Activated CD8-positive, alpha-beta T cell treated with anti-CD3 and anti-CD28 coated beads, Interleukin-2, amount 10 ng/mL, durations not matched to agents 7 days and 5 days (primary cell): ENCODE measurements around the gene TBC1D22A. TPM values are rescaled to one million over a fixed set of nuclear protein-coding genes. Genes with fewer than 3 reads are reported as not detected.

ENCODE experiments used
- ATAC-seq: fragments of 150-1000 bp; cut with Tn5 transposase; one replicate; pipeline ENCODE4 v1.10.0; 2021; ENCODE audit warnings: moderate library complexity
- CTCF ChIA-PET: fragments of 350-600 bp; sonication (Branson Sonifier 250); formaldehyde crosslinking; loops from one replicate; lab custom pipeline; 2021; ENCODE audit warnings: antibody characterized with exemption; lab: Charles Lee
- POLR2A ChIA-PET: fragments of 350-600 bp; sonication (Branson Sonifier 250); formaldehyde crosslinking; loops from one replicate; lab custom pipeline; 2021; ENCODE audit warnings: antibody characterized with exemption; lab: Charles Lee
- DNase-seq: peaks from one replicate; pipeline ENCODE4 v3.0.0-alpha.2; 2020
- H3K27ac Mint-ChIP-seq: one replicate; pipeline ENCODE4 v1.8.0; 2021; ENCODE audit warnings: mild to moderate bottlenecking, mixed read lengths
- H3K27me3 Mint-ChIP-seq: one replicate; pipeline ENCODE4 v1.8.0; 2021; ENCODE audit warnings: low read depth, mixed read lengths
- H3K36me3 Mint-ChIP-seq: one replicate; pipeline ENCODE4 v1.8.0; 2021; ENCODE audit warnings: low read depth, mixed read lengths
- H3K4me1 Mint-ChIP-seq: one replicate; pipeline ENCODE4 v1.8.0; 2021; ENCODE audit warnings: low read depth, mixed read lengths
- H3K4me3 Mint-ChIP-seq: one replicate; pipeline ENCODE4 v1.8.0; 2021; ENCODE audit warnings: mild to moderate bottlenecking, mixed read lengths
- H3K9me3 Mint-ChIP-seq: one replicate; pipeline ENCODE4 v1.8.0; 2022; ENCODE audit warnings: mixed read lengths; ENCODE audit not compliant: insufficient read depth
- total RNA-seq, 2 experiments: library from RNA; stranded (reverse); gene quantifications; one replicate each; pipeline ENCODE4 v1.2.3, GENCODE V29; 2021

Gene TBC1D22A
- total RNA-seq, 2 experiments from 2014 or later, result 34.1 to 38.7 TPM

GRCh38 chr22:46829117-46829891 is 66.9 kb downstream of the TBC1D22A start:
- peaks cover 55% of the 10 kb centered on the region for H3K36me3 Mint-ChIP-seq
- peaks cover 11% of the 10 kb centered on the region for H3K9me3 Mint-ChIP-seq
- no peak overlapping the region for H3K27ac Mint-ChIP-seq
- ATAC-seq (no peak), DNase-seq (no peak)
- POLR2A ChIA-PET, result no interaction called here
- no peaks in the 10 kb centered on the region for H3K27me3 Mint-ChIP-seq
- CTCF ChIA-PET, result no interaction called here
- no peak overlapping the region for H3K4me3 Mint-ChIP-seq
- H3K4me1 Mint-ChIP-seq, result no peaks in the 10 kb centered on the region

- peaks cover 17% of the 10 kb centered on the region for H3K9me3 Mint-ChIP-seq
- ATAC-seq (no peak), DNase-seq (no peak)
- H3K27ac Mint-ChIP-seq, result no peak overlapping the region
- H3K4me3 Mint-ChIP-seq, result no peak overlapping the region
- H3K27me3 Mint-ChIP-seq, result no peaks in the 10 kb centered on the region
- CTCF ChIA-PET, result interaction anchor here (1.1 kb wide), 1 partner anchor 71 kb away, joined by 3 read pairs; no protein-coding TSS in a partner anchor
- H3K4me1 Mint-ChIP-seq, result no peaks in the 10 kb centered on the region
- POLR2A ChIA-PET, result no interaction called here
- peaks cover 62% of the 10 kb centered on the region for H3K36me3 Mint-ChIP-seq
Observed at GRCh38 chr22:46829941-46830715, 67.7 kb downstream of the TBC1D22A start.

DNA sequence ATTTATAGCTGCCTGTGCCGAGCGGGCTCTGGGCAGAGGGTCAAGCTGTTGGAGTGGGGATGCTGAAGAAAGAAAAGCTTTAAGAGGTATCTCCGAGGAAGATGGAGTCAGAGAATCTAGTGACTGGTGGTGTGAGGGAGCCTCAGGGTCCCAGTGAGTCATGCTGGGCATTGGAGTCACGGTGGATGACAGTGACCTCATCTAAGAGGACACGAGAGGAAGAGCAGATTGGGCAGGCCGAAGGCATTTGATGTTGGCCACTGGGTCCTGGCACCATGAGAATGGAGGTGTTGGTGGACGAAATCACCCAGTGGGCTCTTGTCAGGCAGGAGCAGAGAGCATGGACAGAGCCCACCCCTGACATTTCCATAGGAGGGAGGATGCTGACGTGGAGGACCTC is 68.4 kb downstream of the TBC1D22A start:
- H3K4me3 Mint-ChIP-seq, result no peak overlapping the region
- no peaks in the 10 kb centered on the region for H3K27me3 Mint-ChIP-seq
- no peak for DNase-seq
- ATAC-seq, result no peak
- CTCF ChIA-PET, result interaction anchor here (1.1 kb wide), 1 partner anchor 72 kb away, joined by 3 read pairs; no protein-coding TSS in a partner anchor
- H3K27ac Mint-ChIP-seq, result no peak overlapping the region
- no peaks in the 10 kb centered on the region for H3K4me1 Mint-ChIP-seq
- H3K9me3 Mint-ChIP-seq, result peaks cover 24% of the 10 kb centered on the region
- peaks cover 69% of the 10 kb centered on the region for H3K36me3 Mint-ChIP-seq
- POLR2A ChIA-PET, result no interaction called here

- ChIA-PET POLR2A (no interaction called here), CTCF (interaction anchor here (1.4 kb wide), 1 partner anchor 30 kb away, joined by 4 read pairs; no protein-coding TSS in a partner anchor)
- Mint-ChIP-seq H3K9me3 (peaks cover 32% of the 10 kb centered on the region), H3K4me3 (no peak overlapping the region), H3K4me1 (no peaks in the 10 kb centered on the region), H3K27ac (no peak overlapping the region), H3K27me3 (no peaks in the 10 kb centered on the region), H3K36me3 (peaks cover 69% of the 10 kb centered on the region)
- ATAC-seq (no peak), DNase-seq (no peak)
Observed at GRCh38 chr22:46833228-46833627, 70.8 kb downstream of the TBC1D22A start.

DNA sequence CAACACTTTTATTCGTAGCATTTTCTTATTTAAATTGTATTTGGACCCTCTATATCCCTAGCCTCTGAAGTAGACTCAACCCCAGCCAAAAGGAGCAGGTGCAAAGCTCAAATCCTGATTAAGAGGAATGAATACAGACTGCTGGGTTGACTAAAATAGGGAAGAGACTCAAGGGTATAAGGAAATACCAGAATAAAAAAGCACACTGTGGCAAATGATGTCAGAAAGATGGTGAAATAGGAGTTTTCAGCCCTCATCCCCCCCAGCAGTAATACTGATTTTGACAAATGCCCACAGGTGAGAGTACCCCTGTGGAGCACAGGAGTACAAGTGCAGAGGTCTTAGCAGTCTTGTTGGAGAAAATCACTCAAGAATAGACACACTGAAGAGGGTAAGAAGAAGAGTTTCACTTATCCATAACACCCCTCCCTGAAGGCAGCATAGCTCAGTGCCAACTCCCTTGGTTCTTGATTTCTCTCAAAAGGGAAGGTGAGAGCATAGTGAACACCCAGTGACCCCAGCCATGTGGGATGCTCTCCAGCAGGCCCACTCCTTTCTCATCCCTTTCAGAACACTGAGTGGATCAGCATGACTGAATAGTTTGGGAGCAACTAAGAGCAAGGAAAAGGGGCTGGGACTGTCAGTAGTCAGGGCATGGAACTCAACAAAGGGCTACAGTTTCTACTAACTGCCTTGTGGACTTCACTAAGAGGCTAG is 71.7 kb downstream of the TBC1D22A start:
- Mint-ChIP-seq H3K36me3 (peaks cover 61% of the 10 kb centered on the region), H3K4me3 (no peak overlapping the region), H3K27ac (no peak overlapping the region), H3K9me3 (peaks cover 32% of the 10 kb centered on the region), H3K4me1 (no peaks in the 10 kb centered on the region), H3K27me3 (no peaks in the 10 kb centered on the region)
- DNase-seq (no peak), ATAC-seq (no peak)
- CTCF ChIA-PET, result no interaction called here
- POLR2A ChIA-PET, result interaction anchor here (0.6 kb wide), 1 partner anchor 104 kb away, joined by 3 read pairs; no protein-coding TSS in a partner anchor

DNA sequence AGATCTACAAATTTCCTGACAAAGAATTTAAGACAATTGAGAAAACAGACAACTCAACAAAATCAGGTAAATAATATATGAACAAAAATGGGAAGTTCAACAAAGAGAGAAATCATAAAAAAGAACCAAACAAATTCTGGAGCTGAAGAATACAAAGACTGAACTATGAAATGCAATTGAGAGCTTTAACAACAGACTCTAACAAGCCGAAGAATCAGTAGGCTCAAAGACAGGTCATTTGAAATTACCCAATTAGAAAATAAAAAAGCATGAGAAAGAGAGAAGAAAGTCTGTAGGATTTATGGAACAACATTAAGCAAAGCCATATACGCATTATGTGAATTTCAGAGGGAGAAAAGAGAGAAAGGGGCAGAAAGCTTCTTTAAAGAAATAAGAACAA is 72.8 kb downstream of the TBC1D22A start:
- Mint-ChIP-seq H3K36me3 (peaks cover 53% of the 10 kb centered on the region), H3K9me3 (peaks cover 32% of the 10 kb centered on the region), H3K27me3 (no peaks in the 10 kb centered on the region), H3K4me3 (no peak overlapping the region), H3K27ac (no peak overlapping the region), H3K4me1 (no peaks in the 10 kb centered on the region)
- ChIA-PET POLR2A (no interaction called here), CTCF (interaction anchor here (0.6 to 1.2 kb wide), 2 partner anchors 10 to 19 kb away, joined by 3 read pairs; no protein-coding TSS in a partner anchor)
- DNase-seq (no peak), ATAC-seq (no peak)

DNA sequence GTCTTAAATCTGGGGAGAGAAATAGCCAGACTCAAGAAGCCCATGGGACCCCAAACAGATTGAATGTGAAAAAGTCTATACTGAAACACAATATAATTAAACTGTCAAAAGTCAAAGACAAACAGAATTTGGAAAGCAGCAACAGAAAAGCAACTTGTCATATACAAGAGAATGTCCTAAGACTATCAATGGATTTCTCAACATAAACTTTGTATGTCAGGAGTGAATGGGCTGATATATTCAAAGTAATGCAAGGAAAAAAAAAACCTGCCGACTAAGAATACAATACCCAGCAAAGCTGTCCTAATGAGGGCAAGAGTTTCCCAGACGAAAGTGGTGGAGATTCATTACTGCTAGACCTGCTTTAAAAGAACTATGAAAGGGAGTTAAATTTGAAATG is 73.2 kb downstream of the TBC1D22A start:
- ATAC-seq (no peak), DNase-seq (no peak)
- Mint-ChIP-seq H3K36me3 (peaks cover 49% of the 10 kb centered on the region), H3K27me3 (no peaks in the 10 kb centered on the region), H3K4me3 (no peak overlapping the region), H3K4me1 (no peaks in the 10 kb centered on the region), H3K27ac (no peak overlapping the region), H3K9me3 (peaks cover 32% of the 10 kb centered on the region)
- ChIA-PET CTCF (interaction anchor here (0.6 to 1.2 kb wide), 2 partner anchors 10 to 19 kb away, joined by 3 read pairs; no protein-coding TSS in a partner anchor), POLR2A (no interaction called here)

GRCh38 chr22:46841522-46841921 is 79.1 kb downstream of the TBC1D22A start:
- DNase-seq (no peak), ATAC-seq (no peak)
- H3K27ac Mint-ChIP-seq, result no peak overlapping the region
- ChIA-PET POLR2A (no interaction called here), CTCF (no interaction called here)
- no peaks in the 10 kb centered on the region for H3K27me3 Mint-ChIP-seq
- no peak overlapping the region for H3K4me3 Mint-ChIP-seq
- H3K9me3 Mint-ChIP-seq, result peaks cover 1% of the 10 kb centered on the region
- peaks cover 10% of the 10 kb centered on the region for H3K36me3 Mint-ChIP-seq
- peaks cover 5% of the 10 kb centered on the region for H3K4me1 Mint-ChIP-seq

- H3K9me3 Mint-ChIP-seq, result no peaks in the 10 kb centered on the region
- no peak overlapping the region for H3K4me3 Mint-ChIP-seq
- no peak for ATAC-seq
- ChIA-PET POLR2A (no interaction called here), CTCF (no interaction called here)
- H3K4me1 Mint-ChIP-seq, result peaks cover 9% of the 10 kb centered on the region
- peaks cover 6% of the 10 kb centered on the region for H3K36me3 Mint-ChIP-seq
- H3K27ac Mint-ChIP-seq, result peak overlapping the region; percentile 8
- H3K27me3 Mint-ChIP-seq, result no peaks in the 10 kb centered on the region
- DNase-seq, result no peak
Observed at GRCh38 chr22:46842606-46843005, 80.2 kb downstream of the TBC1D22A start.

GRCh38 chr22:46843821-46844255 is 81.4 kb downstream of the TBC1D22A start:
- Mint-ChIP-seq H3K9me3 (no peaks in the 10 kb centered on the region), H3K27me3 (no peaks in the 10 kb centered on the region), H3K4me3 (no peak overlapping the region), H3K27ac (no peak overlapping the region), H3K4me1 (peaks cover 9% of the 10 kb centered on the region), H3K36me3 (peaks cover 8% of the 10 kb centered on the region)
- ChIA-PET CTCF (interaction anchor here (1.6 kb wide), 1 partner anchor 41 kb away, joined by 5 read pairs; no protein-coding TSS in a partner anchor), POLR2A (no interaction called here)
- no peak for ATAC-seq
- DNase-seq, result no peak

- Mint-ChIP-seq H3K36me3 (peaks cover 9% of the 10 kb centered on the region), H3K4me3 (no peak overlapping the region), H3K9me3 (no peaks in the 10 kb centered on the region), H3K27ac (no peak overlapping the region), H3K4me1 (peaks cover 11% of the 10 kb centered on the region), H3K27me3 (no peaks in the 10 kb centered on the region)
- ChIA-PET POLR2A (no interaction called here), CTCF (interaction anchor here (1.1 to 1.6 kb wide), 2 partner anchors 42 to 86 kb away, joined by 4 to 5 read pairs; no protein-coding TSS in a partner anchor)
- ATAC-seq (no peak), DNase-seq (no peak)
Observed at GRCh38 chr22:46844606-46845210, 82.3 kb downstream of the TBC1D22A start.
